ENCODE measurements around the gene MED31. TPM values are rescaled to one million over a fixed set of nuclear protein-coding genes. Genes with fewer than 3 reads are reported as not detected.

Gene MED31
- polyA plus RNA-seq, 1 donor from 2014 or later = 27.3 TPM

GRCh38 chr17:6611231-6611630 is 40.2 kb downstream of the MED31 start:
- Histone ChIP-seq H2AFZ (ENCODE audit: low read depth, low read length) (no peak overlapping the region), H3K9me3 (ENCODE audit: low read length) (no peaks in the 10 kb centered on the region), H3K4me3 (ENCODE audit: low read length) (no peak overlapping the region), H4K20me1 (ENCODE audit: insufficient read depth) (no peaks in the 10 kb centered on the region), H3K9me2 (ENCODE audit: insufficient read depth, low read length) (no peaks in the 10 kb centered on the region), H3K4me2 (ENCODE audit: low read length) (no peak overlapping the region), H3K79me2 (replicated peaks; ENCODE audit: insufficient read depth, low read length) (no peaks in the 10 kb centered on the region), H3K27me3 (ENCODE audit: insufficient read depth, low read depth, low read length) (no peaks in the 10 kb centered on the region), H3K27ac (ENCODE audit: low read length) (no peak overlapping the region), H3K9ac (ENCODE audit: low read length) (no peak overlapping the region), H3K36me3 (ENCODE audit: insufficient read depth, low read length) (peaks cover 5% of the 10 kb centered on the region), H3F3A (ENCODE audit: insufficient read depth, low read length, poor library complexity, severe bottlenecking) (no peaks in the 10 kb centered on the region)
- no peak for TF ChIP-seq EP300 (conservative IDR thresholded peaks at IDR 0.05; ENCODE audit: poor library complexity, severe bottlenecking)
- TF ChIP-seq EZH2 (IDR thresholded peaks at IDR 0.05; ENCODE audit: borderline replicate concordance, insufficient read depth, low read length, poor library complexity, severe bottlenecking) = no peak
- no peak for TF ChIP-seq SMC3 (conservative IDR thresholded peaks at IDR 0.05; ENCODE audit: poor library complexity)
- TF ChIP-seq POLR2AphosphoS5 (IDR thresholded peaks at IDR 0.05) = no peak
- no peak for TF ChIP-seq CTCF (IDR thresholded peaks at IDR 0.05; ENCODE audit: poor library complexity, severe bottlenecking)
- no peak for TF ChIP-seq RAD21 (conservative IDR thresholded peaks at IDR 0.05)
- TF ChIP-seq TAF1 (IDR thresholded peaks at IDR 0.05; ENCODE audit: low read depth) = no peak
- TF ChIP-seq MXI1 (conservative IDR thresholded peaks at IDR 0.05; ENCODE audit: poor library complexity, severe bottlenecking) = no peak
- no peak for TF ChIP-seq REST (IDR thresholded peaks at IDR 0.05; ENCODE audit: borderline replicate concordance)

- no peaks in the 10 kb centered on the region for H3K79me2 ChIP-seq (replicated peaks; ENCODE audit: insufficient read depth, low read length)
- no peak overlapping the region for H3K4me2 ChIP-seq (ENCODE audit: low read length)
- H3K4me3 ChIP-seq (ENCODE audit: low read length) = no peak overlapping the region
- H3K9me3 ChIP-seq (ENCODE audit: low read length) = no peaks in the 10 kb centered on the region
- no peaks in the 10 kb centered on the region for H3K9me2 ChIP-seq (ENCODE audit: insufficient read depth, low read length)
- H3F3A ChIP-seq (ENCODE audit: insufficient read depth, low read length, poor library complexity, severe bottlenecking) = no peaks in the 10 kb centered on the region
- H2AFZ ChIP-seq (ENCODE audit: low read depth, low read length) = no peak overlapping the region
- H3K36me3 ChIP-seq (ENCODE audit: insufficient read depth, low read length) = peaks cover 5% of the 10 kb centered on the region
- TF ChIP-seq CTCF (IDR thresholded peaks at IDR 0.05; ENCODE audit: poor library complexity, severe bottlenecking) = no peak
- TF ChIP-seq EZH2 (IDR thresholded peaks at IDR 0.05; ENCODE audit: borderline replicate concordance, insufficient read depth, low read length, poor library complexity, severe bottlenecking) = no peak
- TF ChIP-seq REST (IDR thresholded peaks at IDR 0.05; ENCODE audit: borderline replicate concordance) = no peak
- TF ChIP-seq SMC3 (conservative IDR thresholded peaks at IDR 0.05; ENCODE audit: poor library complexity) = no peak
- no peak for TF ChIP-seq RAD21 (conservative IDR thresholded peaks at IDR 0.05)
- no peak for TF ChIP-seq TAF1 (IDR thresholded peaks at IDR 0.05; ENCODE audit: low read depth)
- H3K9ac ChIP-seq (ENCODE audit: low read length) = no peak overlapping the region
- H3K27ac ChIP-seq (ENCODE audit: low read length) = no peak overlapping the region
- H4K20me1 ChIP-seq (ENCODE audit: insufficient read depth) = no peaks in the 10 kb centered on the region
- H3K27me3 ChIP-seq (ENCODE audit: insufficient read depth, low read depth, low read length) = no peaks in the 10 kb centered on the region
These were observed 41.4 kb downstream of the MED31 start for GRCh38 chr17:6610011-6610410.

All from neural cell (in vitro differentiated cells).